NCI-H1105 (cell line): Measurements from ENCODE around the gene BLOC1S6.

Experiments used
- DNase-seq: peaks from one replicate; lab custom pipeline; 2025; lab: John Stamatoyannopoulos, UW

BLOC1S6 gene

GRCh38 chr15:45587095-45587862 is at the start of gene BLOC1S6:
Gene BLOC1S6 (plus strand): TSS chr15:45587379. CDS start chr15:45587444, 65 bp downstream.
- DNase-seq, result peak; percentile 78

GRCh38 chr15:45539680-45540079 is 47.5 kb upstream of the BLOC1S6 start:
- no peak for DNase-seq

GRCh38 chr15:45540531-45540930 is 46.6 kb upstream of the BLOC1S6 start:
- DNase-seq, result no peak

GRCh38 chr15:45543051-45543450 is 44.1 kb upstream of the BLOC1S6 start:
- no peak for DNase-seq

- DNase-seq, result no peak
These were observed 42.7 kb upstream of the BLOC1S6 start for GRCh38 chr15:45544266-45545023.

- DNase-seq, result no peak
These were observed 40.4 kb upstream of the BLOC1S6 start for GRCh38 chr15:45546789-45547188.

GRCh38 chr15:45548753-45549520 is 38.2 kb upstream of the BLOC1S6 start:
- DNase-seq, result no peak

- no peak for DNase-seq
These were observed 37.5 kb upstream of the BLOC1S6 start for GRCh38 chr15:45549541-45550220.

- DNase-seq, result no peak
These were observed 36.7 kb upstream of the BLOC1S6 start for GRCh38 chr15:45550436-45550835.

GRCh38 chr15:45551676-45552075 is 35.5 kb upstream of the BLOC1S6 start:
- no peak for DNase-seq

GRCh38 chr15:45555934-45556608 is 31.1 kb upstream of the BLOC1S6 start:
- no peak for DNase-seq

GRCh38 chr15:45572617-45573016 is 14.6 kb upstream of the BLOC1S6 start:
- no peak for DNase-seq

- no peak for DNase-seq
These were observed 13.1 kb upstream of the BLOC1S6 start for GRCh38 chr15:45573961-45574629.

GRCh38 chr15:45581919-45582318 is 5.3 kb upstream of the BLOC1S6 start:
- no peak for DNase-seq

GRCh38 chr15:45583731-45584639 is 3.2 kb upstream of the BLOC1S6 start:
- DNase-seq, result no peak

GRCh38 chr15:45585069-45585791 is 1.9 kb upstream of the BLOC1S6 start:
- DNase-seq, result no peak

- DNase-seq, result no peak
These were observed 1.1 kb upstream of the BLOC1S6 start for GRCh38 chr15:45586125-45586524.

- DNase-seq, result no peak
These were observed 531 bp upstream of the BLOC1S6 start for GRCh38 chr15:45586601-45587094.

- no peak for DNase-seq
These were observed 638 bp downstream of the BLOC1S6 start for GRCh38 chr15:45587863-45588170.
